Endothelial cell of umbilical vein (primary cell): ENCODE data around the gene CYP21A2. TPM values are rescaled to one million over a fixed set of nuclear protein-coding genes. Genes with fewer than 3 reads are reported as not detected.
"Not testable (repeated sequence)": the region's sequence is repeated elsewhere in the genome, so short reads cannot be mapped to it uniquely, and the experiment has no call there.

Experiments
- BruUV-seq: library from RNA; stranded (reverse); fragments of 400-500 nt; replicated peaks from 2 replicates; lab custom pipeline; 2021; lab: Mats Ljungman, UMichigan
- CTCF ChIA-PET: fragments of 300-600, 350-600 bp; sonication (Branson Sonifier 250); formaldehyde crosslinking; loops from one replicate; lab custom pipeline; 2021; ENCODE audit warnings: antibody characterized with exemption, inconsistent platforms; lab: Charles Lee
- POLR2A ChIA-PET: fragments of 300-600, 350-600 bp; sonication (Branson Sonifier 250); formaldehyde crosslinking; loops from one replicate; lab custom pipeline; 2021; ENCODE audit warnings: antibody characterized with exemption, inconsistent platforms; lab: Charles Lee
- DNase-seq: peaks from one replicate; pipeline ENCODE4 v3.0.0-alpha.2; 2011; ENCODE audit warnings: low read depth, low spot score
- FAIRE-seq: peaks from 2 replicates; lab custom pipeline; 2011; peaks lifted over from hg19 to GRCh38; lab: Jason Lieb, UNC
- H2AFZ ChIP-seq: 2 replicates; pipeline ENCODE4 v1.6.0; 2012; ENCODE audit warnings: low read depth, low read length, control low read depth, inconsistent platforms
- H3K27ac ChIP-seq: 2 replicates; pipeline ENCODE4 v1.5.1; 2011; ENCODE audit warnings: low read depth, mild to moderate bottlenecking, control low read depth, low read length, moderate library complexity; ENCODE audit not compliant: insufficient read depth
- H3K27me3 ChIP-seq, 2 experiments: 2 replicates each; pipeline versions ENCODE4 v1.6.0 to v1.6.1; 2011; ENCODE audit warnings: low read length in 2 of 2, mixed read lengths in 1 of 2; ENCODE audit not compliant: control insufficient read depth in 2 of 2, insufficient read depth in 2 of 2
- H3K36me3 ChIP-seq, 2 experiments: 2 replicates in 1 of 2; 3 replicates in 1 of 2; pipeline ENCODE4 v1.5.1; 2011; ENCODE audit warnings: low read length in 2 of 2, mild to moderate bottlenecking in 1 of 2, moderate library complexity in 1 of 2; ENCODE audit not compliant: control insufficient read depth in 2 of 2, insufficient read depth in 2 of 2; ENCODE audit errors: extremely low read depth in 1 of 2
- H3K4me1 ChIP-seq: 3 replicates; pipeline ENCODE4 v1.5.1; 2011; ENCODE audit warnings: mild to moderate bottlenecking, low read length; ENCODE audit not compliant: control insufficient read depth, insufficient read depth; ENCODE audit errors: extremely low read depth
- H3K4me2 ChIP-seq: 2 replicates; pipeline ENCODE4 v1.6.1; 2011; ENCODE audit warnings: low read length, control low read depth, mixed read lengths; ENCODE audit not compliant: insufficient read depth
- H3K4me3 ChIP-seq, 3 experiments: fragments of 200-600 bp in 1 of 3; sonication (generic), shearing (Covaris generic) in 1 of 3; replicated peaks in 1 of 3; 2 replicates each; pipeline ENCODE4 v1.5.1; 2011 to 2016; ENCODE audit warnings: control low read depth in 3 of 3, low read length in 3 of 3, mild to moderate bottlenecking in 2 of 3, inconsistent platforms in 1 of 3, low read depth in 1 of 3, moderate library complexity in 1 of 3; ENCODE audit not compliant: insufficient read depth in 1 of 3
- H3K79me2 ChIP-seq: 2 replicates; pipeline ENCODE4 v1.6.0; 2012; ENCODE audit warnings: low read length, inconsistent platforms; ENCODE audit not compliant: control insufficient read depth, insufficient read depth
- H3K9ac ChIP-seq: replicated peaks from 2 replicates; pipeline ENCODE3; 2011; ENCODE audit warnings: low read length, control low read depth; ENCODE audit not compliant: insufficient read depth; ENCODE audit errors: extremely low read depth
- H3K9me1 ChIP-seq: replicated peaks from 3 replicates; pipeline ENCODE4 v1.6.0; 2011; ENCODE audit warnings: mild to moderate bottlenecking, low read length; ENCODE audit not compliant: control insufficient read depth, insufficient read depth; ENCODE audit errors: extremely low read depth
- H3K9me3 ChIP-seq: replicated peaks from 2 replicates; pipeline ENCODE4 v1.5.1; 2012; ENCODE audit warnings: low read length, inconsistent platforms; ENCODE audit not compliant: control insufficient read depth, insufficient read depth
- H4K20me1 ChIP-seq: replicated peaks from 2 replicates; pipeline ENCODE3; 2011; ENCODE audit warnings: mild to moderate bottlenecking, low read length; ENCODE audit not compliant: control insufficient read depth, insufficient read depth; ENCODE audit errors: extremely low read depth
- dilution Hi-C: fragments of 300-500 bp; cut with MboI; formaldehyde crosslinking; loops from one replicate; pipeline ENCODE4 v1.15.0; 2019; ENCODE audit warnings: low sequenced_read_pairs; ENCODE audit not compliant: extremely low pct_ligation_motif_present
- intact Hi-C: fragments of 100-400 bp; cut with micrococcal nuclease; formaldehyde crosslinking; loops from one replicate; pipeline ENCODE4 v1.10.0; 2022
- polyA plus RNA-seq, 4 experiments: library from polyadenylated mRNA; depleted of rRNA in 3 of 4; stranded (reverse) in 3 of 4; unstranded in 1 of 4; fragments of >200 nt; gene quantifications; 2 replicates each; pipeline versions ENCODE4 v1.2.1 to v1.2.3, GENCODE V29; 2011 to 2012; ENCODE audit warnings: missing spikeins in 1 of 4
- total RNA-seq: library from RNA; stranded (reverse); gene quantifications from 2 replicates; pipeline ENCODE4 v1.2.3, GENCODE V29; 2021

The CYP21A2 gene
- total and polyA plus RNA-seq, 2 donors (not counting 3 experiments of a cell fraction or from before 2014, with no cell fraction given), result 0.22 to 0.46 TPM

GRCh38 chr6:32041385-32041784 lies 3.2 kb downstream of the CYP21A2 start:
- H3K36me3 ChIP-seq, FAIRE-seq, H3K4me2 ChIP-seq, H3K27ac ChIP-seq, CTCF ChIA-PET, H3K79me2 ChIP-seq, H3K9ac ChIP-seq, H3K4me3 ChIP-seq, BruUV-seq, DNase-seq, H4K20me1 ChIP-seq, H3K9me1 ChIP-seq, POLR2A ChIA-PET, H3K27me3 ChIP-seq, H3K9me3 ChIP-seq, H3K4me1 ChIP-seq, H2AFZ ChIP-seq, dilution Hi-C loops: not testable (repeated sequence)
- intact Hi-C loops, result loop anchor here (10.0 kb wide), 2 partner anchors 153 to 753 kb away; partner anchors contain the start of genes GPSM3 and PBX2

GRCh38 chr6:32042276-32042675 lies 4.1 kb downstream of the CYP21A2 start:
- H2AFZ ChIP-seq, H3K27me3 ChIP-seq, H3K36me3 ChIP-seq, H3K9me3 ChIP-seq, H3K9ac ChIP-seq, H3K4me1 ChIP-seq, FAIRE-seq, dilution Hi-C loops, H3K4me2 ChIP-seq, BruUV-seq, CTCF ChIA-PET, H3K79me2 ChIP-seq, H4K20me1 ChIP-seq, H3K9me1 ChIP-seq, H3K4me3 ChIP-seq, DNase-seq, H3K27ac ChIP-seq, POLR2A ChIA-PET: not testable (repeated sequence)
- intact Hi-C loops, result loop anchor here (10.0 kb wide), 2 partner anchors 153 to 753 kb away; partner anchors contain the start of genes GPSM3 and PBX2

- intact Hi-C loops, result loop anchor here (10.0 kb wide), 2 partner anchors 151 to 751 kb away; partner anchors contain the start of genes GPSM3 and PBX2
- H4K20me1 ChIP-seq, DNase-seq, H3K9ac ChIP-seq, FAIRE-seq, H3K4me3 ChIP-seq, H3K9me1 ChIP-seq, H3K79me2 ChIP-seq, BruUV-seq, H3K27me3 ChIP-seq, H3K9me3 ChIP-seq, POLR2A ChIA-PET, H3K27ac ChIP-seq, CTCF ChIA-PET, dilution Hi-C loops, H2AFZ ChIP-seq, H3K36me3 ChIP-seq, H3K4me2 ChIP-seq: not testable (repeated sequence)
- H3K4me1 ChIP-seq, result peaks cover 10% of the 10 kb centered on the region
Observed at GRCh38 chr6:32043589-32044380, 5.6 kb downstream of the CYP21A2 start.

- H3K9me1 ChIP-seq, DNase-seq, H3K9ac ChIP-seq, H3K9me3 ChIP-seq, H3K36me3 ChIP-seq, H3K27ac ChIP-seq, H3K79me2 ChIP-seq, H3K27me3 ChIP-seq, H3K4me3 ChIP-seq, BruUV-seq, dilution Hi-C loops, H3K4me2 ChIP-seq, CTCF ChIA-PET, FAIRE-seq, H2AFZ ChIP-seq, H4K20me1 ChIP-seq, POLR2A ChIA-PET: not testable (repeated sequence)
- peaks cover 10% of the 10 kb centered on the region for H3K4me1 ChIP-seq
- intact Hi-C loops, result loop anchor here (10.0 kb wide), 2 partner anchors 150 to 750 kb away; partner anchors contain the start of genes GPSM3 and PBX2
Observed at GRCh38 chr6:32044916-32045315, 6.7 kb downstream of the CYP21A2 start.
